OCI-LY3 (cell line): ENCODE measurements around the gene SMC3.

Experiments used
- CTCF ChIP-seq: fragments of 200-600, 300-600 bp; sonication (generic); IDR thresholded peaks from 2 replicates; pipeline ENCODE4 v1.5.1; 2014; ENCODE audit warnings: antibody characterized with exemption, low read length, low read depth
- EZH2phosphoT487 ChIP-seq: fragments of 200-600 bp; shearing (Covaris generic); IDR thresholded peaks from 2 replicates; pipeline ENCODE4 v1.6.1; 2018; ENCODE audit warnings: antibody characterized with exemption, mixed run types, low read depth

GRCh38 chr10:110534571-110534970 is 32.9 kb upstream of the SMC3 start:
- no peak for TF ChIP-seq CTCF
- TF ChIP-seq EZH2phosphoT487 = no peak
